ENCODE measurements around the gene COL12A1.

- TF ChIP-seq EP300 (IDR thresholded peaks at IDR 0.05) (no peak), CTCF (IDR thresholded peaks at IDR 0.05) (no peak), POLR2A (IDR thresholded peaks at IDR 0.05) (no peak)
Observed at GRCh38 chr6:75096966-75097365, 108.9 kb downstream of the COL12A1 start.
